ENCODE results near the gene DMD.

Gene DMD

DNA sequence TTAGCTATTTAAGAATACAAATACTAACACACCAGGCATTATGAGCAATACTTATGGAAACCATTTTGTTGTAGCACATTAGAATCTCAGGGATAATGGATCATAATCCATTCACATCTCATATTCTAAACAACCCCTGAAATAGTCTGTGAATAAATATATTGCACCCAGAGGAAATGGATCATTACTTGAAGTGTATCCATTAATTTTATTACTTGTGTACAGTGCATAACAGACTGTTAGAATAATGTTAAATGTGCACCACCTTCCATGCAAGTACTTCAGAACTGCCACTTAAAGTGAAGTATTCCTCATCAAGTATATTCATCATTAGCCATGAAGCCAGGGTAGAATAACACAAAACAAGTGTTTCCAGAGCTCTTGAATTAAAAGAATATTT is 715.5 kb downstream of the DMD start:
- no peak for DNase-seq (ENCODE audit: low read depth in 2 of 2)

DNA sequence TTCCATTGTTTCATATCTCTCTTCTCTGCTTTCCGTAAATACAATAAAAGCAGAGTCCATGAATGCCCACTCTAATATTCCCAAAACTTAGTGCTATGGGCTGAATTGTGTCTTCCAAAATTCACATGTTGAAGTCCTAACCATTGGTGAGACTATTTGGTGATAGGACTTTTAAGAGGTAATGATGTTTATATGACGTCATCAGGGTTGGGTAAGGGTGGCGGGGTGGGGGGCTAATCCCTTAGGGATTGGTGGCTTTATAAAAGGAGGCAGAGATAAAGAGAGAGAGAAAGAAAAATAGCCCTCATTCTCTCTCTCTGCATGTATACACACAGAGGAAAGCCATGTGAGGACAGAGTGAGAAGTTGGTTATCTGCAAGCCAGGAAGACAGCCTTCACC is 722.2 kb downstream of the DMD start:
- no peak for DNase-seq (ENCODE audit: low read depth in 2 of 2)

- DNase-seq (ENCODE audit: low read depth in 2 of 2): no peak
These were observed 727.7 kb downstream of the DMD start for GRCh38 chrX:32483534-32484136.

- DNase-seq (ENCODE audit: low read depth in 2 of 2): no peak
These were observed 731.3 kb downstream of the DMD start for GRCh38 chrX:32480019-32480418.

DNA sequence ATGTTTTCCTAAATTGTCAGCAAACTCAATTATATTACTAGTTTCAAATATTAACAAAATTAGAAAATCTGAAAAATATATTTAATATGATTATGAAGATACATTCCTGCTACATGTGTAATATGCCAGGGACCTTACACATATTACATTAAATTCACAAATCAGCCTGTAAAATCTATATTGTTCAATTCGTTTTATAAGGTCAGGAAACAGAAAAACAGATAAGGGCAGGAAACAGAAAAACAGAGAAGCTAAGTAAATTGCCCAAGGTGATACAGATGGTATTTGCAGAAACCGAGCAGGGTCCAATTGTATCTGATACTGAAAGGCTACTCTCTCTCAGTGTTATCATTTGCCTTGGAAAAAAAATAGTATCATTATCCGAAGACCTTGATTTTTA is 739.0 kb downstream of the DMD start:
- DNase-seq (ENCODE audit: low read depth in 2 of 2): no peak

- no peak for DNase-seq (ENCODE audit: low read depth in 2 of 2)
These were observed 755.6 kb downstream of the DMD start for GRCh38 chrX:32455704-32456103.

GRCh38 chrX:32451954-32452695 is 759.2 kb downstream of the DMD start:
- no peak for DNase-seq (ENCODE audit: low read depth in 2 of 2)

DNA sequence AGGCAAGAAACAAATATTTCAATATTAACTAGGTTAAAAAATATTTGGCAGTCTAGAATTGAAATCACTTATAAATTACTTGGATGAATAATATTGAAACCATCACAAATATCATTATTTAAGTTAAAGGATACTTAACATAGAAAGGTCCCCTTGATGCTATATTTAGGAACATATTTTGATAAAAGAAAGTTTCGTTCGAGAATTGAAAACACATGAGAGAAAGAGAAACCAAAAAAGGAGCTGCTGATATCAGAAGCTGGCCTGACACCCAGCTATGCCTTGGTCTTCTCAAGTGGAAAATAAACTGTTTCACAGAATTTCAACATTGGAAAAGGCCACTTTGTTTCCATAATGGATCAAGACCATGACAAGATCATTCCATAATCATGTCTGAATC is 762.4 kb downstream of the DMD start:
- no peak for DNase-seq (ENCODE audit: low read depth in 2 of 2)

GRCh38 chrX:32448320-32448719 is 763.0 kb downstream of the DMD start:
- DNase-seq (ENCODE audit: low read depth in 2 of 2): no peak

- DNase-seq (ENCODE audit: low read depth in 2 of 2): no peak
These were observed 763.7 kb downstream of the DMD start for GRCh38 chrX:32447640-32448039.

DNA sequence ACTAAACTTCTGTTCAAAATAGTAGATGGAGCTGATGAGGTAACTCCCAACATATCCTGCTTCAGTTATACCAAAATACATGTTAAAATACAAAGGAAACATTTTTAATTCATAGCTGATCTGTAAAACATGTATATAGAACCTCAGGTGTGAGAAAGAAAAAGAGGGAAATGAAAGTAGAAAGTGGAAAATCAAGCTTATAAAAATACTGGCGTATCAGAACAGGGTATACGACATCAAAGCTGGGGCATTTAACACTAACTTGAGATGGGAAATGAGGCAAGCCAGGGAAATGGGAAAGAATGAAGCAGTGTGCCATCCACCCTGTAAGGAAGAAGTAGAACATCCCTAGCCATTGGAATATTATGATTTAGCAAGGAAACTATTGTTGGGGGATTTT is 767.5 kb downstream of the DMD start:
- DNase-seq (ENCODE audit: low read depth in 2 of 2): no peak

DNA sequence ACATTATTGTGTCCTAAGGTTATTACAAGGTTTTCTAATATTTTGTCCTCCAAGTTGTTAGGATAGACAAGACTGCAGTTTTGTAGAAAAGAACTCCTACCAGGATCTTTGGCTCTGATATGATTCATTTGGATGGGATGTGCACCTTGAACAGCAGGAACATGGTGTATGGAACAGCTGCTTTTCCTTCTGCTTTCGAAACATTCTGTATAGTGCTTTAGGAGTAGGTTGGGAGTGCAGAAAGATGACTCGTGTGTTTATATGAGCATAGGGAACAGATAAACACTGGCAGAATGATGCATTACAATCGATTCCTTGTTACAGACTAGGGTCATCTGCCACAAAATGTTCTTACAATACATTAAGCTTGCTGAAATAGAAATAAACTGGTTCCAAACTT is 790.1 kb downstream of the DMD start:
- DNase-seq (ENCODE audit: low read depth in 2 of 2): no peak

- DNase-seq (ENCODE audit: low read depth in 2 of 2): no peak
These were observed 803.0 kb downstream of the DMD start for GRCh38 chrX:32408389-32408788.

DNA sequence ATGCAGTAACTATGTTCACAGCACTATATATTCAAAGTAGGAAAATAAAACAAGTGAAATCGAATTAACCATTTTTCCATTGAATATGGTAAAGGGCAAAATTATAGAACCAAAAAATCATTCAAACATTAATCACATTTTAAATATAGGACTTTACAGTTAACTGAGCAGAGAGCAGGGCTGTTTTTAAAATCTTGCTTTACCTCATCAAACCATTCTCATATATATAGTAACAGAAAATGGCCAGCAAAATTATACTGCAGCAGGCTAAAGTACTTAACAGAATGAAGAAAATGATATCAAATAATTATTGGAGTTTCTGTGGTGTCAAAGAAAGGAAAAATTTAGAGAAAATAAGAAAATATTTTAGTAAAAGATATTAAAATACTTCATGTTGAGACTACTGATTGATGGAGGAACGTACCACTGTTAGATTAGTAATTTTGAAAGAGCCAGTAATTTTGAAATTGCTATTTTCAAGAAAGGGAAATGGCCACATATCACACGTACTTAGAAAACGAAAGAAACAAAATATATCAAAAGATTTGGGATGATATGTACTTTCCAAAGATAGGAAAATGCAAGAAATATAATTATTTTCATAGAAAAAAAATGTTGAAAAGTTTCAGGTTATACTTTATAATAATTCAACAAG is 813.7 kb downstream of the DMD start:
- DNase-seq (ENCODE audit: low read depth in 2 of 2): no peak

DNA sequence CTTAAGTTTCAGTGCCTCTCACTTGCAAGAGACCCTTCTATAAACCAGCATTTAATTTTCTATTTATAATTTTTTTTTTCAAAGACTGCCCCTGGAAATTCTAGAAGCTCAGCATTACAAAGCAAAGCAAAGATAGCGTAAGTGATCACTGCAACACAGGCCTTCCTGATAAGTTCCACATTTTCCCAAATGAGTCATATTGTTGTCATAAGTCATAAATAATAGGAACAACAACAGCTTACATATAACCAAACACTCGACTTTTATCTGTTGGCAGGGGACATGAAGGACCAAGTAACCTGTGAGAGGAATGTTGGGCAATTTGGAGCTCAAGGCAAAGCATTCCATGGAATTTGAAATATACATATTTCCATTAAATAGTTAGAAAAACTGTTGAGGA is 815.5 kb downstream of the DMD start:
- DNase-seq (ENCODE audit: low read depth in 2 of 2): no peak

GRCh38 chrX:32392655-32393054 is 818.7 kb downstream of the DMD start:
- no peak for DNase-seq (ENCODE audit: low read depth in 2 of 2)

- no peak for DNase-seq (ENCODE audit: low read depth in 2 of 2)
These were observed 840.7 kb downstream of the DMD start for GRCh38 chrX:32370456-32371205.

DNA sequence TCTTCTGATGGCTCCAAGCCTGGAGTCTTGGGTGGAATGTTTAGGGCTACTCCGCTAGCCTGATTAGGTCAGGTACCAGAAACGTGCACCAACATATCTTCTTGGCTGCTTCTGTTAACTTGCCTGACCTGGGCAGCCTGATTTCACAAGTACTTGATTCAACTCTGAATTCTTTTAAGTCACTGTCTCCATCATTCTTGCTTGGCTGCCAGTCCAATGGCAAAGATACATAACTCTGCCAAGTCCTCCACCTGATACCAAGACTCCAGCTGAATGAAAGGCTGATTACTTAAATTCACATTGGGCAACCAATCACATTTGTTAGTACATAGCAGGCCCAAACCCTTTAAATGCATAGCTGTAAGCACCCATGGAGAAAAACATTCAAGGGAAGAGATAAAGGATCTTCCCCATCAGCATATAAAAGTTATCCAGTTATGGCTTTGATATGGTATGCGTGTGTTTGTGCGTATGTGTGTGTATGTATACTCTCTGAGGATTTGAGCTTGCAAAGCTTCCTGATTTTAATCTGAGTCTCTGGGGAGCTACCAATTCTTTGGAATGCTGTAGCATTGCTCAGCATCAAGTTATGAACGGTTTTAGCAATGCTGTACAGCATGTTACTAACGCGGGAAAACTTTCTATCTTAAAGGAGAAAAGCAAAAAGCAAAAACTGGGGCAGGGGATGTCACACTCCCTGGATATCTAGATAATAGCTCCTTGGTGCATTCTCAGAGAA is 917.2 kb downstream of the DMD start:
- no peak for DNase-seq (ENCODE audit: low read depth in 2 of 2)

- no peak for DNase-seq (ENCODE audit: low read depth in 2 of 2)
These were observed 922.0 kb downstream of the DMD start for GRCh38 chrX:32289356-32289755.

DNA sequence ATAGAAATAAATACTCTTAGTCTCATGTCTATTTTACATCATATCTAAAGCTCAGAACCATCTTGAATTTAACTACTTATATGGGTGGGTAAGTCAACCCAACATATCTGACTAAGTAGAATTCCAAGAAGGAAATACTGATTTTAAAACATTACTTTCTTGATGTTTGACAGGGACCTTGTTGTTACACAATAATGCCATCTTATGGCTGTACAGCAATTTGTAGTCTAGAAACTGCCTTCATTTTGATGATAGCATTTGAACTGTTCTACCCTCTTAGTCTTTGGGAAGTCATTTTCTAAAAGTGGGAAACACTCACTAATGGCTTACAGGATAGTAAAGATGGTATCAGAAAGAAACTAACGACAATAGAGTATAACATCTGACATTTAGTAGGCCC is 929.5 kb downstream of the DMD start:
- DNase-seq (ENCODE audit: low read depth in 2 of 2): no peak

GRCh38 chrX:32280921-32281320 is 930.4 kb downstream of the DMD start:
- DNase-seq (ENCODE audit: low read depth in 2 of 2): no peak

GRCh38 chrX:32280489-32280888 is 930.9 kb downstream of the DMD start:
- DNase-seq (ENCODE audit: low read depth in 2 of 2): no peak
